HAP-1 (cell line): ENCODE data around the gene KCNT1.

Experiments used
- DNase-seq, 2 experiments: peaks; one replicate each; pipeline ENCODE4 v3.0.0-alpha.2; 2016 to 2020; ENCODE audit warnings: low spot score in 2 of 2
- H3K27me3 ChIP-seq: fragments of 250-450 bp; sonication (Bioruptor Pico); 2 replicates; pipeline ENCODE4 v1.5.1; 2020; ENCODE audit warnings: low read depth, mild to moderate bottlenecking, moderate library complexity
- H3K36me3 ChIP-seq: fragments of 250-450 bp; sonication (Bioruptor Pico); replicated peaks from 2 replicates; pipeline ENCODE4 v1.5.1; 2020; ENCODE audit warnings: mild to moderate bottlenecking
- H3K4me1 ChIP-seq: fragments of 250-450 bp; sonication (Bioruptor Pico); 2 replicates; pipeline ENCODE4 v1.5.1; 2020; ENCODE audit warnings: mild to moderate bottlenecking
- H3K4me3 ChIP-seq: fragments of 250-450 bp; sonication (Bioruptor Pico); 2 replicates; pipeline ENCODE4 v1.5.1; 2020; ENCODE audit warnings: mild to moderate bottlenecking, moderate library complexity
- H3K9me3 ChIP-seq: fragments of 250-450 bp; sonication (Bioruptor Pico); 2 replicates; pipeline ENCODE4 v1.5.1; 2020; ENCODE audit warnings: mild to moderate bottlenecking, moderate library complexity
- in situ Hi-C: fragments of 300-500 bp; cut with MboI; formaldehyde crosslinking; loops from 3 replicates; pipeline ENCODE4 v1.14.3; 2020; ENCODE audit warnings: low sequenced_read_pairs, inconsistent platforms, mixed read lengths

Gene KCNT1

DNA sequence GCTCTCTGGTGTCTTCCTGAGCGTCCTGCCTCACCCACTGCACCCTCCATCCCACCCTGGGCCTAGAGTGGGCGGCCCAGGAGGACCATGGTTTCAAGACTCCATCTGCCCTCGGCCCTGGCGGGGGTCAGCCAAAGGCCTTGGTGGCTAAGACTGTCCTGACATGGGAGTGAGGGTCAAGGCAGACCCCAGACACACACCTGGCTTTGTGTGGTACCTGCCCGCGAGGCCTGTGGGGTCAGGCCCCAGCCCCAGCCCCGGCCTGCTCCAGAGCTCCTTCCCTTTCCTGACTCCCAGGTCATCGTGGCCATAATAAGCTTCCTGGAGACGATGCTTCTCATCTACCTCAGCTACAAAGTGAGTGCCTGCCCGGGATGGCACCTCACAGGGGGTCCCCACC, 54.6 kb downstream of the KCNT1 start:
- peaks cover 2% of the 10 kb centered on the region for H3K27me3 ChIP-seq
- H3K4me3 ChIP-seq = no peak overlapping the region
- H3K36me3 ChIP-seq = no peaks in the 10 kb centered on the region
- H3K4me1 ChIP-seq = no peaks in the 10 kb centered on the region
- no peaks in the 10 kb centered on the region for H3K9me3 ChIP-seq
- DNase-seq = no peak
- in situ Hi-C loops = no loop called here

DNA sequence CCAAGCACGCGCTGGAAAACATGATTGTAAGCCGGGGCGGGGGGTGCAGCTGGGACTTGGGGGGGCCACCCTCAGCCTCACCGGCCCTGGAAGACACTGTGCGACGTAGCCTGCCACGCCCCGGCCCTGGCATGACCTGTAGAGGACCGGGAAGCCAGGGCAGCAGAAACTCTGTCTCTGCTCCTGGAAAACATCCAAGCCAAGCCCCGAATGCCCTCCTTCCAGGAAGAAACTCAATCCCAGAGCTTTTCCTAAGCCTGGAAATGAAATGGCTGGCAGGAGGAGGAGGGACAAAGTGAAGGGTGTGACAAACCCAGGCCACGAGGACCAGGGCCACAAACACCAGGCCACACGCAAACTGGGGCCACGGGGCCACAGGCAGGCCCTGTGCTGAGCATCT, 55.4 kb downstream of the KCNT1 start:
- no peaks in the 10 kb centered on the region for H3K36me3 ChIP-seq
- peaks cover 2% of the 10 kb centered on the region; the same call in 1 of the 2 replicates for H3K27me3 ChIP-seq
- H3K9me3 ChIP-seq = no peaks in the 10 kb centered on the region
- DNase-seq = no peak
- in situ Hi-C loops = no loop called here
- H3K4me3 ChIP-seq = no peak overlapping the region
- no peaks in the 10 kb centered on the region for H3K4me1 ChIP-seq

DNA sequence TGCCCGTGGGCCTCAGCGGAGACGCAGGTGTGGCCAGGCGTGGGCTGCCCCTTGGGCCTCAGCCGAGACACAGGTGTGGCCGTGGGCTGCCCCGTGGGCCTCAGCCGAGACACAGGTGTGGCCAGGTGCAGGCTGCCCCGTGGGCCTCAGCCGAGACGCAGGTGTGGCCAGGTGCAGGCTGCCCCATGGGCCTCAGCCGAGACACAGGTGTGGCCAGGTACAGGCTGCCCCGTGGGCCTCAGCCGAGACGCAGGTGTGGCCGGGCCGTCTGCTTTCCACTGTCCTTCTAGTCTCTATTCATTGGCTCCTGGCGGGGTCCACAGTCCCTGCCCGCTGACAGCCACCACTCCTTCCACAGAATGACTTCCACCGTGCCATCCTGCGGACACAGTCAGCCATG, 56.1 kb downstream of the KCNT1 start:
- no peaks in the 10 kb centered on the region for H3K4me1 ChIP-seq
- H3K4me3 ChIP-seq = no peak overlapping the region
- no peaks in the 10 kb centered on the region for H3K9me3 ChIP-seq
- H3K36me3 ChIP-seq = no peaks in the 10 kb centered on the region
- in situ Hi-C loops = no loop called here
- no peak for DNase-seq
- peaks cover 2% of the 10 kb centered on the region; the same call in 1 of the 2 replicates for H3K27me3 ChIP-seq

DNA sequence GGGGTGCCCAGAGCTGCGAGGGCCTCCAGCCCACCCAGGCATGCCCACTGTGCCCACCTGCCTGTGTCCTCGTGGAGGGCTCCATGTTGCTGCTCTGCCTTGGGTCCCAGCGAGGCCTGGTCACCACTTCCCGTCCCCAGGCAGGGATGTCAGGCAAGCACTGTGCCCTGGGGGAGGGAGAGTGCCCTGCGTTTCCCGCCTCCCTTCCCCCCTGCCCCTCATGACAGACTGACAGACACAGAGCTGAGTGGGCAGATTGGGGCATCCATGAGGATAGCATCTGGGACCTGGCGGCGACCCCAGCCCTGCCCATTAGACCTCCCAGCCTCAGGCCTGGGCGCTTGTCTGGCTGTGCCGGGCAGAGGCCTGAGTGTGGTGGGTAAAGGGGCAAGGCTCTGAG, 56.9 kb downstream of the KCNT1 start:
- in situ Hi-C loops = no loop called here
- no peaks in the 10 kb centered on the region for H3K9me3 ChIP-seq
- 0 out of 2 replicates have a peak, but pooled peaks cover 2% of the 10 kb centered on the region for H3K27me3 ChIP-seq
- H3K36me3 ChIP-seq = no peaks in the 10 kb centered on the region
- H3K4me1 ChIP-seq = no peaks in the 10 kb centered on the region
- DNase-seq = no peak
- H3K4me3 ChIP-seq = no peak overlapping the region

DNA sequence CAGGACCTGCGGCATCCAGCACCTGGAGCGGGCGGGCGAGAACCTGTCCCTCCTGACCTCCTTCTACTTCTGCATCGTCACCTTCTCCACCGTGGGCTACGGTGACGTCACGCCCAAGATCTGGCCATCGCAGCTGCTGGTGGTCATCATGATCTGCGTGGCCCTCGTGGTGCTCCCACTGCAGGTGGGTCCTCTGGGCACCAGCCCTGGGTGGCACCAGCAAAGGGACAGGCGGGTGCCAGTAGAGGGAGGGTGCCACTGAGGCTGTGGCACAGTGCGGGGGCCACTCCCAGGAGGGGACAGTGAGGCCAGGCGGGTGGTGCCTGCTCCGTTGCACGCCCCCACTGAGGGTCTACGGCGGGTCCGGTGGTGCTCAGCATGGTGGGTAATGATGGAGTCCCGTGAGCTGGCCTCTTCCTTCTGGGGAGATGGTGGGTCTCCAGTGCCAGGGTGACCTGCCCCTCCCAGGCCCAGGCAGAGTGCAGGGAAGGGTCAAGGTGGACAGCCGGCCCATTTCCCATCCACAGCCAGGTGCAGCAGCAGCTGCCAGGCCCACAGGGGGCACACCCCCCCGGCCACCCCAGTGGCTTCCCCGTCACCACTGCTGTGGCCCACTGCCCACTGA, 57.8 kb downstream of the KCNT1 start:
- no peaks in the 10 kb centered on the region for H3K27me3 ChIP-seq
- H3K4me1 ChIP-seq = no peaks in the 10 kb centered on the region

DNA sequence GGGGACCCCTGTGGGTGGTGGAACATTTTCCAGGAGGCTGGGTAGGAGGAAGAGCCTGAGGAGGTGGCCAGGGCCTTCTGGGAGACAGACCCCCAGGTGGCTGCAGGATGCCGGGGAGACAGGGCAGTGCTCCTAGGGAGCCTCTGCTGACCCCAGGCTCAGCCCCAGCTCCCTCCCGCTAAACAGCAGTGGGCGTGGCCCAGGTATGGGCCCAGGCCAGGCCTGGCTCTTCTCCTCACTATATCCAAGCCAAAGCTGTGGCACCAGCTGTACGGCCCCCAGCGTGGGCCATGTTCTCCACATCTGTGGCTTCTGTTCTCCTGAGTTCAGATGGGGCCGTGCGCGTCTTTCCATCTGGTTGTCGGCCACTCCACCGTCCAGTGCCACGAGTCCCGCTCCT, 58.5 kb downstream of the KCNT1 start:
- no peaks in the 10 kb centered on the region for H3K9me3 ChIP-seq
- no peaks in the 10 kb centered on the region for H3K36me3 ChIP-seq
- H3K4me1 ChIP-seq = no peaks in the 10 kb centered on the region
- in situ Hi-C loops = no loop called here
- no peak for DNase-seq
- no peaks in the 10 kb centered on the region for H3K27me3 ChIP-seq
- no peak overlapping the region for H3K4me3 ChIP-seq

More for the DNA sequence above, 57.8 kb downstream of the KCNT1 start:
- in situ Hi-C loops = no loop called here
- Histone ChIP-seq H3K4me3 (no peak overlapping the region), H3K36me3 (no peaks in the 10 kb centered on the region), H3K9me3 (no peaks in the 10 kb centered on the region)
- DNase-seq = no peak

DNA sequence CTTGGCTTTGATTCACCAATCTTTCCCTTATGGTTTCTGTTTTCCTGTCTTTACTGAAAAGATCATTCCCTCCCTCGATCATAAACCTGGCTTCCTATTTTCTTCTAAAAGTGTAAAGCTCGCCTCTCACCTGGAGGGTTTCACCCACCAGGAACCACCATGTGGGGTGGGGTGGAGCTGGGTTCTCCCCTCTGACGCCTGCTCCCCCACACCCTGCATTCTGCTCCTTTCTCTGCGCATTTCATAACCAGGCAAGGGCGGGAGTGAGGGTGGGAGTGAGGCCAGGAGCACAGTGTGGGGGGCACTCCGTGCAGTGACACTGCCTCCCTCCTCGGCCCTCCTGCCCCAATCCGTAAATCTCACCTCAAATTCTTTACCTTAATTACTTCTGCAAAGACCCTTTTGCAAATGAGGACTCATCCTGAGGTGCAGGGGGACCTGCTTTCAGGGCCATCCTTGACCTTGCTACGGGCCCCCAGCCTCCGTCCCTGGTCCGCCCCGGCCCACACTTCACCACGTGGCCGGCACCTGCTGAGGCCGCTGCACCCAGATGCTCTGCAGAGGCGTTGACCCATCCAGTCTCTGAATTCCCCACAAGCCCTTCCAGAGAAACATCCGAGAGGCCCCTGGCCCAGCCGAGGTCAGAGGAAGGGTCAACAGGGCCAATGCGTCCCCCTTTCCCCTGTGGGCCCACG, 59.3 kb downstream of the KCNT1 start:
- no peak for DNase-seq
- no peaks in the 10 kb centered on the region for H3K27me3 ChIP-seq
- H3K4me3 ChIP-seq = no peak overlapping the region
- H3K9me3 ChIP-seq = no peaks in the 10 kb centered on the region
- H3K4me1 ChIP-seq = no peaks in the 10 kb centered on the region
- H3K36me3 ChIP-seq = no peaks in the 10 kb centered on the region
- in situ Hi-C loops = no loop called here

DNA sequence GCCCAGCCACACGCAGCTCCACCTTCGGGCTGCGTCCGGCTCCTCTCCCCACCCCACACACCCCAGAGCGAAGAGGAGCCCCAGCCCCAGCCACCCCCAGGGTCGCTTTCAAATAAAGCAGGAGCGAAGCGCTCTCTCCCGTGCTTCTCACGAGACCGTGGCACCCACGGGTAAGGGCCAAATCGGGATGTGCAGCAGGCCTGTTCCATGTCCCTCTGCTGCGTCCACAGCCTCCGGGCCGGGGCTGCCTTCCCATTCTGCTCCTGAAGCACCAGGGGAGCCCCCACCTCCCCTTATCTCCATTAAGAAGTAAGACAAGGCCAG, 59.8 kb downstream of the KCNT1 start:
- Histone ChIP-seq H3K4me1 (no peaks in the 10 kb centered on the region), H3K4me3 (no peak overlapping the region), H3K36me3 (no peaks in the 10 kb centered on the region), H3K9me3 (no peaks in the 10 kb centered on the region), H3K27me3 (no peaks in the 10 kb centered on the region)
- in situ Hi-C loops = no loop called here
- no peak for DNase-seq

DNA sequence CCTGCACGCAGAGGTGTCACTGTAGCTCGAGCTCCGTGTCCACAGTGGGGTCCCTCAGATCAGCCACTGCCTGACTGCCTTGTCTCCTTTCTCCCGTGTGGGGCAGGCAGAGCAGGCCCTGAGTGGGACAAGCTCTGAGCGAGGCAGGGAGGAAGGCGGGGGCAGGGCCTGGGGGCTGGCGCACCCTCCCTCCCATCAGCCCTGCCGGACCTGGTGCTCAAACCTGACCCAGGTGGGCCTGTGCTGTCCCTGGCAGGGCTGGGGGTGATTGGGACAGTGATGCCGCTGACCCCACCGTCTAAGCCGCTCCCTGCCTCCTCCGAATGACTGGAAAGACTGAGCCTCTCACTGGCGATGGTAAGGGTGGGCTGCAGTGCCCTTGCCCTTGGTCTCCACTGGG, 60.9 kb downstream of the KCNT1 start:
- DNase-seq = no peak
- Histone ChIP-seq H3K36me3 (no peaks in the 10 kb centered on the region), H3K27me3 (no peaks in the 10 kb centered on the region), H3K4me1 (no peaks in the 10 kb centered on the region), H3K4me3 (no peak overlapping the region), H3K9me3 (no peaks in the 10 kb centered on the region)
- in situ Hi-C loops = no loop called here

DNA sequence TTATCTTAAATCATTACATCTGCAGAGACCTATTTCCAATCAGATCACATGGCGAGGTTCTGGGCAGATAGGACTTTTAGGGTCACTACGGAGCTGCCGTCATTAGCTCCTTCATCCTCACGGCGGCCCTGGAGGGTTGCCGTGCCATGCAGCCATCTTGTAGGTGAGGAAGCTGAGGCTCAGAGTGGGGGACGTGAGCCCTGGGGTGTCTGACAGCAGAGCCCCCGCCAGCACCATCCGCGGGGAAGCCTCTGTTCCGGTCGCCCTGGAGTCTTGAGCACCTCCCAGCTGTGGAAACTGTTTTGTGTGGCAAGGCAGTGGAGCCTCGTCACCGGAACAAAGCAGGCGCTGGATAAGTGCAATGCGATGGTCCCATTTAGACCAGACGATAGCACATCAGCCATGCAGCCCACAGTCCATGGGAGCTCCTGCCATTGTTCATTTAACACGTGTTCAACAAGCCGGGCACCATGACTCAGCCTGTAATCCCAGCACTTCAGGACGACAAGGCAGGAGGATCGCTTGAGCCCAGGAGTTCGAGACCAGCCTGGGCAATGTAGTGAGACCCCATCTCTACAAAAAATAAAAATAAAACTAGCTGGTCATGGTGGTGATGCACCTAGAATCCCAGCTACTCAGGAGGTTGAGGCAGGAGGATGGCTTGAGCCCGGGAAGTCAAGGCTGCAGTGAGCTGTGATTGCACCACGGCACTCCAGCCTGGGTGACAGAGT, 61.9 kb downstream of the KCNT1 start:
- Histone ChIP-seq H3K27me3 (no peaks in the 10 kb centered on the region), H3K36me3 (no peaks in the 10 kb centered on the region), H3K9me3 (no peaks in the 10 kb centered on the region), H3K4me3 (no peak overlapping the region), H3K4me1 (no peaks in the 10 kb centered on the region)
- in situ Hi-C loops = no loop called here
- no peak for DNase-seq

DNA sequence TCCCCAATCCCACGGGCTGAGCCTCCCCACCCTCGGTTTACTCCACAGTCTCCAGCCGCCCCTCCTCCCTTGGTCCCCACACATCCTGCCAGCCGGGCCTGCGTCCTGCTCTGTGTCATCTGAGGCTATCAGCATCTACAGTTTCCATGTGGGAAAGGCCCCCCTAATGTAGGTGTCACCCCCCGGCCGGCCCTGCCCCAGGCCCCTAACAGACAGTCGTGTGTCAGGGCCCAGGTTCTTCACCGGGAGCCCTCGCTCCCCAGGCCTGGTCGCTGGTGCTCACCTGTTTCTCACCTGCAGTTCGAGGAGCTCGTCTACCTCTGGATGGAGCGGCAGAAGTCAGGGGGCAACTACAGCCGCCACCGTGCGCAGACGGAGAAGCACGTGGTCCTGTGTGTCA, 62.7 kb downstream of the KCNT1 start:
- Histone ChIP-seq H3K36me3 (no peaks in the 10 kb centered on the region), H3K4me3 (no peak overlapping the region), H3K4me1 (no peaks in the 10 kb centered on the region), H3K9me3 (no peaks in the 10 kb centered on the region), H3K27me3 (no peaks in the 10 kb centered on the region)
- DNase-seq = no peak
- in situ Hi-C loops = no loop called here

DNA sequence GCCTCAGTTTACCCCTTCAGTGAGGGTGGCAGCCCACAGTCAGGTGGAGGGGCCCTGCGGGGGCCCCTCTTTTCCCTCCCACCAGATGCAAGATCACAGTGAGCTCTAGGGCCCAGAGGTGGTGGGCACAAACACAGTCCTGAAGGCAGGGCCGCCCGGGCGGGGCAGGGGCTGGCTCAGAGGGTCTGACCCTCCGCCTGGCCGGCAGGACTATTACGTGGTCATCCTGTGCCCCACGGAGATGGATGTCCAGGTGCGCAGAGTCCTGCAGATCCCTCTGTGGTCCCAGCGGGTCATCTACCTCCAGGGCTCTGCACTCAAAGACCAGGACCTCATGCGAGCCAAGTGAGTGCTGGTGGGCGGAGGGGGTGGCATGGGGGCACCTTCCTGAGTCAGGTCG, 63.4 kb downstream of the KCNT1 start:
- Histone ChIP-seq H3K27me3 (no peaks in the 10 kb centered on the region), H3K9me3 (no peaks in the 10 kb centered on the region), H3K36me3 (no peaks in the 10 kb centered on the region), H3K4me3 (no peak overlapping the region), H3K4me1 (no peaks in the 10 kb centered on the region)
- no peak for DNase-seq
- in situ Hi-C loops = no loop called here

DNA sequence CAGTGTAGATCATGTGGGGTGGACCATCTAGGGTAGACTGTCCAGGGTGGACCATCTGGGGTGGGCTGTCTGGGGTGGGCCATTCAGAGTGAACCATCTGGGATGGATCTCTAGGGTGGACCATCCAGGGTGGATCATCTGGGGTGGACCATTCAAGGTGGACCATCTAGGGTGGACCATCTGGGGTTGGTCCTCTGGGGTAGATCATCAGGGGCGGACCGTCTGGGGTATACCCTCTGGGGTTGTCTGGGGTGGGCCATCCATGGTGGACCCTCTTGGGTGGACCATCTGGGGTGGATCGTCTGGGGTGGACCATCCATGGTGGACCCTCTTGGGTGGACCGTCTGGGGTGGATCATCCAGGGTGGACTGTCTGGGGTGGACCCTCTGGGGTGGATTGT, 64.3 kb downstream of the KCNT1 start:
- DNase-seq = no peak
- H3K27me3 ChIP-seq = no peaks in the 10 kb centered on the region
- no peaks in the 10 kb centered on the region for H3K9me3 ChIP-seq
- no peak overlapping the region for H3K4me3 ChIP-seq
- H3K4me1 ChIP-seq = no peaks in the 10 kb centered on the region
- in situ Hi-C loops = no loop called here
- no peaks in the 10 kb centered on the region for H3K36me3 ChIP-seq

DNA sequence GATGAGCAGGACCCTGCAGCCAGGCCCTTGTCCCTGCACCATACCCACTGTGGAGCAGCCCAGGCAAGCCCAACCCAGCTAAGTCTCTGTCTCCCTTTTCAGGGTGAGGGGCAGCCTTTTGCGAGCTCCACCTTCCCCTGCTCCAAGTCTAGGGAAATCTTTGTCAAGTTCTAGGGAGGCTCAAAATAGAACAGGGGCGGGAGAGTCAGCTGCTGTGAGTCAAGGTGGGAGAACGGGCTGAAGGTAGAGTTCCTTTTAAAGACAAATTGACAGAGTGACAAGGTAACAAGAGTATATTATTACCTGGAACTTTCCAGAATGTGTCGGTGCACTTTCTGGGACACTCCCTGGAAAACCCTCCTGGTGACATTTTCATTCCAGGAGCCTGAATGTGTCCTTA, 64.7 kb downstream of the KCNT1 start:
- in situ Hi-C loops = no loop called here
- no peak overlapping the region for H3K4me3 ChIP-seq
- DNase-seq = no peak
- H3K27me3 ChIP-seq = no peaks in the 10 kb centered on the region
- no peaks in the 10 kb centered on the region for H3K9me3 ChIP-seq
- no peaks in the 10 kb centered on the region for H3K36me3 ChIP-seq
- no peaks in the 10 kb centered on the region for H3K4me1 ChIP-seq
